Upper lobe of left lung (tissue), 4 donors: Measurements from ENCODE around the gene FRZB.

ENCODE experiments used
- POLR2A ChIP-seq, 4 donors: fragments of 450-650 bp; IDR thresholded peaks; one replicate each; pipeline ENCODE4 v1.5.1; 2016 to 2017; ENCODE audit warnings: antibody characterized with exemption in 4 of 4, mild to moderate bottlenecking in 2 of 4
- TF ChIP-seq, protein P1 (sequence below), 6 experiments: fragments of 450-650 bp in 4 of 6; fragments of 200-600 bp in 2 of 6; sonication (generic) in 2 of 6; IDR thresholded peaks; one replicate each; pipeline ENCODE4 v1.5.1; 2016 to 2019; ENCODE audit warnings: antibody characterized with exemption in 6 of 6

DNA sequence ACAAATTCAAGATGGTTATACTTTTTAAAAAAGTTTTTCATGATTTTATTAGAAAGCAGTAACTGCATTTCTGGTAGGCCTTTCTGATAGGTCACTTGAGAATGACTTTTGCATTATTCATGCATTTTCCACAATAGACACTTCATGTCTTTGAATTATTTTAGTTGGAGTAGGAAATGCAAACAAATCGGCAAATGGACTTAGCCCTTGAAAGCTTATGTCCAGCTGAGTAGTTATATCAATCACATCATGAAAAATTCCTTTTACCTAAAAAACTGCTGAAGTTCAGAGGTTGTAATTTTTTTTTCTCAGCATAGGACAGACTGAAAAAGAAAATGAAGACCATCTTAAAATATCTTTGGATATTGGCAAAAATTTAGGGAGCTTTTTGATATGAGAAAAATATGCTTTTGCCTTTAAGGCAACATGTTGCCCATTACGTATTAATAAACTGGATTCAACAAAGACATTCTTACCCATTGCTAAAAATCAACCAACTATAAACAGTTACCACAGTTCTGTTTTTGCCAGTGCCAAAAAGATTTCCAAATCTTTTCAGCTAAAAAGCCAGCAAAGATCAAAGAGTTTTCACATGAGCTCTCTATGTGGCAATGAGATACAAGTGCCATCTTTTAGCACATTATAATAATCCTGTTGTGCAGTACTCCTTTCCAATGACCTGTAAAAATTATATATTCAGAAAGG, 45.5 kb upstream of the FRZB start:
- no peak for TF ChIP-seq POLR2A (IDR thresholded peaks at IDR 0.05)
- TF ChIP-seq, protein P1, sequence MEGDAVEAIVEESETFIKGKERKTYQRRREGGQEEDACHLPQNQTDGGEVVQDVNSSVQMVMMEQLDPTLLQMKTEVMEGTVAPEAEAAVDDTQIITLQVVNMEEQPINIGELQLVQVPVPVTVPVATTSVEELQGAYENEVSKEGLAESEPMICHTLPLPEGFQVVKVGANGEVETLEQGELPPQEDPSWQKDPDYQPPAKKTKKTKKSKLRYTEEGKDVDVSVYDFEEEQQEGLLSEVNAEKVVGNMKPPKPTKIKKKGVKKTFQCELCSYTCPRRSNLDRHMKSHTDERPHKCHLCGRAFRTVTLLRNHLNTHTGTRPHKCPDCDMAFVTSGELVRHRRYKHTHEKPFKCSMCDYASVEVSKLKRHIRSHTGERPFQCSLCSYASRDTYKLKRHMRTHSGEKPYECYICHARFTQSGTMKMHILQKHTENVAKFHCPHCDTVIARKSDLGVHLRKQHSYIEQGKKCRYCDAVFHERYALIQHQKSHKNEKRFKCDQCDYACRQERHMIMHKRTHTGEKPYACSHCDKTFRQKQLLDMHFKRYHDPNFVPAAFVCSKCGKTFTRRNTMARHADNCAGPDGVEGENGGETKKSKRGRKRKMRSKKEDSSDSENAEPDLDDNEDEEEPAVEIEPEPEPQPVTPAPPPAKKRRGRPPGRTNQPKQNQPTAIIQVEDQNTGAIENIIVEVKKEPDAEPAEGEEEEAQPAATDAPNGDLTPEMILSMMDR (IDR thresholded peaks at IDR 0.05): no peak
